ENCODE data around the gene TMEM150C. TPM values are rescaled to one million over a fixed set of nuclear protein-coding genes. Genes with fewer than 3 reads are reported as not detected.

Gene TMEM150C
- polyA plus RNA-seq, 4 donors = 0.45 to 6.2 (median 1.8) TPM

Other genes with a start within 250 kb of the TMEM150C start
- 100 to 1,000 TPM; 122 to 365 (median 170) TPM for gene HNRNPD, start 188.0 kb downstream of the TMEM150C start, polyA plus RNA-seq
- gene HNRNPDL, start 131.5 kb downstream of the TMEM150C start, polyA plus RNA-seq = 100 to 1,000 TPM in 3 of 4 donors, 10 to 100 TPM in 1; 96.6 to 335 (median 158) TPM
- gene ENOPH1, start 131.4 kb downstream of the TMEM150C start, polyA plus RNA-seq = 10 to 100 TPM; 25.3 to 45.8 (median 37.7) TPM
- gene SCD5, start 236.8 kb upstream of the TMEM150C start, polyA plus RNA-seq = 10 to 100 TPM in 1 of 4 donors, 1 to 10 TPM in 2, under 1 TPM in 1; 0.45 to 73.0 (median 5.3) TPM

Data from small intestine (tissue), 4 donors.